Neural cell (in vitro differentiated cells): Measurements from ENCODE around the gene CIDEA.

Experiments
- CTCF ChIP-seq: fragments of 450-650 bp; IDR thresholded peaks from 2 replicates; pipeline ENCODE4 v1.5.1; 2014; ENCODE audit warnings: antibody characterized with exemption, mild to moderate bottlenecking, moderate library complexity; ENCODE audit not compliant: poor library complexity, severe bottlenecking
- EP300 ChIP-seq: fragments of 450-650 bp; conservative IDR thresholded peaks from 2 replicates; pipeline ENCODE4 v1.6.1; 2014; ENCODE audit warnings: antibody characterized with exemption, mild to moderate bottlenecking, moderate library complexity; ENCODE audit not compliant: poor library complexity, severe bottlenecking
- EZH2 ChIP-seq: fragments of 200-600, 300-800 bp; shearing (Covaris generic), sonication (generic); IDR thresholded peaks from 2 replicates; pipeline ENCODE4 v1.6.1; 2014; ENCODE audit warnings: antibody characterized with exemption, low read length, borderline replicate concordance, mild to moderate bottlenecking; ENCODE audit not compliant: insufficient read depth, poor library complexity, severe bottlenecking
- POLR2AphosphoS5 ChIP-seq: IDR thresholded peaks from 2 replicates; pipeline ENCODE4 v1.6.1; 2012

DNA sequence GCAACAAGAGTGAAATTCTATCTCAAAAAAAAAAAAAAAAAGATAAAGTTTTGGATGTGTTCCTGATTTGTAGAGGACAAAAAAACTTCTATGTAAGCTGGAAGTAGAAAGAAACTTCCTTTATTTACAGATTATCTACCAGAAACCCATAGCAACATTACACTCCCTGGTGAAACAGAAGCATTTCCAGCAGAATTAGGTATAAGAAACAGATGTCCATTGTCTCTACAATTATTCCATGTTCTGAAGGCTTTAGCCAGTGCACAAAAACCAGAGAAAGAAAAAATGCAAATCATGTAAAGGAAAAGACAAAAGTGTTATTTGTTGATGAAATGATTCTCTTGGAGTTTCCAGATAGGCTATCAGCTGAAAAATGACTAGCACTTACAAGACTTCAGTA is 58.8 kb downstream of the CIDEA start:
- TF ChIP-seq POLR2AphosphoS5 (no peak), EZH2 (no peak), CTCF (no peak), EP300 (no peak)
